PC-3 (cell line): ENCODE results near the gene GABRP. TPM values are rescaled to one million over a fixed set of nuclear protein-coding genes. Genes with fewer than 3 reads are reported as not detected.

Source experiments
- ATAC-seq: fragments of 200-7000 bp; cut with Tn5 transposase; 2 replicates; pipeline ENCODE4 v1.9.1; 2020; ENCODE audit warnings: mild to moderate bottlenecking, moderate library complexity
- BruUV-seq: library from RNA; stranded (reverse); fragments of 400-500 nt; replicated peaks from 2 replicates; lab custom pipeline; 2021; lab: Mats Ljungman, UMichigan
- CTCF ChIA-PET: fragments of 300-600 bp; sonication (Branson Sonifier 250); formaldehyde crosslinking; loops from one replicate; lab custom pipeline; 2022; ENCODE audit warnings: antibody characterized with exemption; lab: Charles Lee
- POLR2A ChIA-PET: fragments of 300-600 bp; sonication (Branson Sonifier 250); formaldehyde crosslinking; loops from one replicate; lab custom pipeline; 2022; ENCODE audit warnings: antibody characterized with exemption; ENCODE audit not compliant: unreplicated experiment; lab: Charles Lee
- DNase-seq: peaks from one replicate; pipeline ENCODE4 v3.0.0-alpha.2; 2015
- H2AFZ ChIP-seq: fragments of 300-600 bp; sonication (generic); 2 replicates; pipeline ENCODE4 v1.6.0; 2016; ENCODE audit warnings: antibody characterized with exemption, low read length
- H3F3A ChIP-seq: fragments of 300-600 bp; sonication (generic); one replicate; pipeline ENCODE4 v1.6.0; 2017; ENCODE audit warnings: antibody characterized with exemption, low read length, control low read depth, mild to moderate bottlenecking; ENCODE audit not compliant: unreplicated experiment
- H3K27ac ChIP-seq: fragments of 300-600 bp; sonication (generic); 2 replicates; pipeline ENCODE4 v1.5.1; 2016; ENCODE audit warnings: mild to moderate bottlenecking, low read length
- H3K27me3 ChIP-seq: fragments of 300-600 bp; sonication (generic); 2 replicates; pipeline ENCODE4 v1.6.1; 2016; ENCODE audit warnings: low read length, mixed read lengths
- H3K36me3 ChIP-seq: fragments of 300-600 bp; sonication (generic); 2 replicates; pipeline ENCODE4 v1.6.1; 2016; ENCODE audit warnings: low read depth, mixed run types, low read length, mixed read lengths
- H3K4me1 ChIP-seq: fragments of 300-600 bp; sonication (generic); 2 replicates; pipeline ENCODE4 v1.5.1; 2016; ENCODE audit warnings: low read length; ENCODE audit not compliant: insufficient read depth
- H3K4me2 ChIP-seq: fragments of 300-600 bp; sonication (generic); 2 replicates; pipeline ENCODE4 v1.6.0; 2016; ENCODE audit warnings: low read length
- H3K4me3 ChIP-seq: fragments of 300-600 bp; sonication (generic); 2 replicates; pipeline ENCODE4 v1.5.1; 2016; ENCODE audit warnings: mild to moderate bottlenecking, low read length, mixed read lengths
- H3K79me2 ChIP-seq: fragments of 300-600 bp; sonication (generic); 2 replicates; pipeline ENCODE4 v1.6.1; 2017; ENCODE audit warnings: low read length, mixed read lengths
- H3K9ac ChIP-seq: fragments of 300-600 bp; sonication (generic); 2 replicates; pipeline ENCODE4 v1.6.0; 2016; ENCODE audit warnings: mild to moderate bottlenecking, low read length
- H3K9me2 ChIP-seq: fragments of 300-600 bp; sonication (generic); replicated peaks from 2 replicates; pipeline ENCODE4 v1.6.1; 2016; ENCODE audit warnings: mixed run types, low read length, mixed read lengths
- H3K9me3 ChIP-seq: fragments of 300-600 bp; sonication (generic); 2 replicates; pipeline ENCODE4 v1.6.1; 2016; ENCODE audit warnings: low read length, mixed read lengths
- H4K20me1 ChIP-seq: fragments of 300-600 bp; sonication (generic); 2 replicates; pipeline ENCODE4 v1.6.1; 2016; ENCODE audit warnings: low read length, mixed read lengths
- CTCF ChIP-seq: fragments of 300-600 bp; sonication (generic); conservative IDR thresholded peaks from 2 replicates; pipeline ENCODE4 v1.5.1; 2017; ENCODE audit warnings: antibody characterized with exemption, low read depth, mild to moderate bottlenecking, low read length
- EZH2 ChIP-seq: fragments of 300-600 bp; sonication (generic); IDR thresholded peaks from one replicate; pipeline ENCODE4 v1.6.1; 2017; ENCODE audit warnings: antibody characterized with exemption, mild to moderate bottlenecking, low read length; ENCODE audit not compliant: unreplicated experiment
- EZH2phosphoT487 ChIP-seq: fragments of 300-600 bp; sonication (generic); IDR thresholded peaks from 2 replicates; pipeline ENCODE4 v1.6.1; 2018; ENCODE audit warnings: mild to moderate bottlenecking, antibody characterized with exemption, low read length, borderline replicate concordance
- intact Hi-C: fragments of 100-400 bp; cut with micrococcal nuclease; formaldehyde crosslinking; loops from 2 replicates; pipeline ENCODE4 v1.9.0; 2023
- total RNA-seq: library from RNA; depleted of rRNA; stranded (reverse); fragments of >200 nt; gene quantifications from 2 replicates; pipeline ENCODE4 v1.2.3, GENCODE V29; 2014

Gene GABRP
- total RNA-seq, 1 experiment from 2014 or later = not detected

- BruUV-seq = no TSS peak
- intact Hi-C loops = loop anchor here (5.0 kb wide), 1 partner anchor 46 kb away; no protein-coding TSS in a partner anchor
These were observed 77.5 kb downstream of the GABRP start for GRCh38 chr5:170860818-170861666.

GRCh38 chr5:170861667-170861916, 78.1 kb downstream of the GABRP start:
- H3K27me3 ChIP-seq = no peaks in the 10 kb centered on the region
- no peak overlapping the region for H3K27ac ChIP-seq
- H3F3A ChIP-seq = no peaks in the 10 kb centered on the region
- ChIA-PET CTCF (no interaction called here), POLR2A (no interaction called here)
- H3K9ac ChIP-seq = peak overlapping the region; percentile 69; the same call in 1 of the 2 replicates
- no peaks in the 10 kb centered on the region for H4K20me1 ChIP-seq
- no peaks in the 10 kb centered on the region for H3K36me3 ChIP-seq
- peak overlapping the region; percentile 79 for H3K4me3 ChIP-seq
- peaks cover 15% of the 10 kb centered on the region for H3K79me2 ChIP-seq
- TF ChIP-seq EZH2phosphoT487 = no peak
- TF ChIP-seq EZH2 = no peak
- ATAC-seq (no peak; the same call in 1 of the 2 replicates), DNase-seq (no peak)
- no TSS peak for BruUV-seq
- H3K9me2 ChIP-seq = no peaks in the 10 kb centered on the region
- H2AFZ ChIP-seq = no peak overlapping the region
- intact Hi-C loops = loop anchor here (5.0 kb wide), 1 partner anchor 46 kb away; no protein-coding TSS in a partner anchor
- H3K4me1 ChIP-seq = peaks cover 6% of the 10 kb centered on the region; the same call in 1 of the 2 replicates
- H3K9me3 ChIP-seq = peaks cover 7% of the 10 kb centered on the region; the same call in 1 of the 2 replicates
- H3K4me2 ChIP-seq = 0 out of 2 replicates have a peak overlapping the region, but pooled peaks have one; percentile 89

More at GRCh38 chr5:170860818-170861666, 77.5 kb downstream of the GABRP start:
- H3F3A ChIP-seq = no peaks in the 10 kb centered on the region
- H3K27ac ChIP-seq = no peak overlapping the region
- no peak overlapping the region for H3K9ac ChIP-seq
- POLR2A ChIA-PET = no interaction called here
- peaks cover 7% of the 10 kb centered on the region; the same call in 1 of the 2 replicates for H3K9me3 ChIP-seq
- CTCF ChIA-PET = no interaction called here
- ATAC-seq (no peak), DNase-seq (no peak)
- no peak overlapping the region for H3K4me3 ChIP-seq
- no peak overlapping the region for H2AFZ ChIP-seq
- H3K36me3 ChIP-seq = no peaks in the 10 kb centered on the region
- H3K4me1 ChIP-seq = peaks cover 6% of the 10 kb centered on the region; the same call in 1 of the 2 replicates
- H3K79me2 ChIP-seq = peaks cover 15% of the 10 kb centered on the region
- H4K20me1 ChIP-seq = no peaks in the 10 kb centered on the region
- no peaks in the 10 kb centered on the region for H3K27me3 ChIP-seq
- H3K9me2 ChIP-seq = no peaks in the 10 kb centered on the region
- no peak for TF ChIP-seq EZH2
- TF ChIP-seq EZH2phosphoT487 = no peak
- no peak for TF ChIP-seq CTCF
- no peak overlapping the region for H3K4me2 ChIP-seq

- no peaks in the 10 kb centered on the region for H3K9me2 ChIP-seq
- H3K4me2 ChIP-seq = peak within 1 kb of the TSS; percentile 89
- peak within 1 kb of the TSS; percentile 81 for H2AFZ ChIP-seq
- H3K9ac ChIP-seq = peak within 1 kb of the TSS; percentile 69
- no peaks in the 10 kb centered on the region for H3K27me3 ChIP-seq
- peak within 1 kb of the TSS; percentile 79 for H3K4me3 ChIP-seq
- ATAC-seq (peak; percentile 77), DNase-seq (peak; percentile 32)
- no peaks in the 10 kb centered on the region for H4K20me1 ChIP-seq
- H3K9me3 ChIP-seq = peaks cover 7% of the 10 kb centered on the region; the same call in 1 of the 2 replicates
- peaks cover 15% of the 10 kb centered on the region for H3K79me2 ChIP-seq
- H3K27ac ChIP-seq = no peak within 1 kb of the TSS
- TF ChIP-seq EZH2 (no peak), CTCF (no peak), EZH2phosphoT487 (no peak)
- H3F3A ChIP-seq = no peaks in the 10 kb centered on the region
- ChIA-PET POLR2A (no interaction called here), CTCF (no interaction called here)
- no peaks in the 10 kb centered on the region for H3K36me3 ChIP-seq
- intact Hi-C loops = loop anchor here (2.0 to 5.0 kb wide), 2 partner anchors 31 to 45 kb away; no protein-coding TSS in a partner anchor
- BruUV-seq = no TSS peak
- peaks cover 6% of the 10 kb centered on the region; the same call in 1 of the 2 replicates for H3K4me1 ChIP-seq
These were observed 78.6 kb downstream of the GABRP start, which contains the start of gene RANBP17 for GRCh38 chr5:170861917-170862766. TSS of gene RANBP17 (plus strand) at chr5:170862018.
